ENCODE results near the gene ACER3.
A peak's percentile ranks its signal among the peaks of the same experiment; 100 is the strongest.
"Not testable (repeated sequence)": the region's sequence is repeated elsewhere in the genome, so short reads cannot be mapped to it uniquely, and the experiment has no call there.

Gene ACER3

GRCh38 chr11:76823481-76824028, 37.2 kb upstream of the ACER3 start:
- peaks cover 18% of the 10 kb centered on the region for H3K9me3 Mint-ChIP-seq
- H3K36me3 Mint-ChIP-seq (ENCODE audit: low read depth): peaks cover 7% of the 10 kb centered on the region
- H3K27ac Mint-ChIP-seq: peak overlapping the region; percentile 7 to 61 (median 23)
- no peak overlapping the region for H3K4me3 Mint-ChIP-seq
- H3K27me3 Mint-ChIP-seq (ENCODE audit: low read depth): no peaks in the 10 kb centered on the region
- no peaks in the 10 kb centered on the region for H3K4me1 Mint-ChIP-seq
- TF ChIP-seq CTCF (IDR thresholded peaks at IDR 0.05; ENCODE audit: unreplicated experiment in 3 of 3): no peak

DNA sequence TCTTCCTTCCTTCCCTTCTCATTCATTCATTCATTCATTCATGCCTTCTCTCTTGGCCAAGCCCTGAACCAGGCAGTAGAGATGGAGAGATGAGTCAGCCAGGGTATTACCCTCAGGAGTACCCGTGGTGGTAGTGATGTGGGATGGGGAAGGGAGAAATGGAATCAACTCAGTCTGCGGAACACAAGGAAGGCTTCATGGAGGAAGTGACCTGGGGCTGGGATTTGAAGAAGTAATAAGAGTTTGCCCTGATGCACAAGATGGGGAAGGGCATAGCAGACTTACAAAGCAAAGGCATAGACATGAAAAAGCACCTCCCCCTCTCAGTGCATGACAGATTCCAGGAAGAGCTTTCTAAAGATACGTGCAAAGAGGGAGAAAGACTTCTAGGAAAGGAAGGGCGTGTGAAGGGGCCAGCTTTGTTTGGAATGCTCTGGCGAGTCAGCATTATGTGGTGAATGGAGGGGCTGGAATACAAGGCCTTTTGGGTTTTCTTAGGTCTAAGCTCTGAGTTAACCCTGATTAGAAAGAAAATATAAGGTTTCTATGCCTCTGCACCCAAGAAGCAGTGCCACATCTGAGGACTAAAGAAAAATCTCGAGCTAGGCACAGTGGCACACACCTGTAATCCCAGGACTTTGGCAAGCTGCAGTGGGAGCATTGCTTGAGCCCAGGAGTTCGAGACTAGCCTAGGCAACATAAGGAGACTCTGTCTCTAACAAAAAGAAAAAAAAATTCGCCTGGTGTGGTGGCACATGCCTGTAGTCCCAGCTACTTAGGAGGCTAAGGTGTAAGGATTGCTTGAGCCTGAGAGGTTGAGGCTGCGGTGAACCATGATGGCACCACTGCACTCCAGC, 36.4 kb upstream of the ACER3 start:
- no peaks in the 10 kb centered on the region for H3K27me3 Mint-ChIP-seq (ENCODE audit: low read depth)
- H3K36me3 Mint-ChIP-seq (ENCODE audit: low read depth): peaks cover 7% of the 10 kb centered on the region
- no peak for TF ChIP-seq CTCF (IDR thresholded peaks at IDR 0.05; ENCODE audit: unreplicated experiment in 3 of 3)
- H3K4me3 Mint-ChIP-seq: no peak overlapping the region
- H3K4me1 Mint-ChIP-seq: no peaks in the 10 kb centered on the region
- peak overlapping the region in 1 of 3 experiments; percentile 7 for H3K27ac Mint-ChIP-seq
- H3K9me3 Mint-ChIP-seq: peaks cover 20% of the 10 kb centered on the region

DNA sequence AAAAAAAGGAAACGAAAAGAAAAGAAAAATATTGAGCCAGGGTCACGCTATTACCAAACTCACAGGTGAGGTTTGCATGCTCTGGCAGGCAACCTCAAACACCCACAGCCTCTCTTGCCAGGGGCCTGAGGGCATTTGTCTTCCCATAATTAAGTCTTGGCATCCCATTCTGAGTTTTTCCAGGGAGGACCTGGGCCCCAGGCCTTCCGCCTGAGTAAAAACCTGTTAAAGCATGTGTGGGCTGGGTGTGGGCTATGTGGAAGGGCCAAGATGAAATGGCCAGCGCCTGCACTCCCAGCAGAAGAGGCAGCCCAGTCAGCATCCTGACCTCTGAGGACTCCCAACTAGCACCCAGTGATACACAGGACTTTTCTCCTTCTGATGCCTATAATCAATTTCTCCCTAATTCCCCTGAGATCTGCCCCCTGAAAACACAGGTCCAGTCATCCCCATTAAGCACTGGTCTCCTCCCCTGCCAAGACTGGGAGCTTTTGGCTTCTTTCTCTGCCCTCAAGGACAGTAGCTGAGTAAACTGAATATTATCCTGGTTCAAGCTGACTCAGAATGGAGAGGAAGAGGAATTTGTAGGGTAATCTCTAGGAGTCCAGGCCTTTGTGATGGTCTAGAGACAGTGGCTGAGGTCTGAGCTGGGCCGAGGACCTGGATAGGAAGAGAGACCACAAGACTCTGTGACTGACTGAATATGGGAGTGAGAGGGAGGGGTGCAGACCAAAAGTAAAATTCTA, 35.6 kb upstream of the ACER3 start:
- Mint-ChIP-seq H3K27ac (no peak overlapping the region), H3K4me3 (no peak overlapping the region), H3K36me3 (ENCODE audit: low read depth) (peaks cover 3% of the 10 kb centered on the region), H3K9me3 (peaks cover 13% of the 10 kb centered on the region), H3K27me3 (ENCODE audit: low read depth) (no peaks in the 10 kb centered on the region), H3K4me1 (no peaks in the 10 kb centered on the region)
- no peak for TF ChIP-seq CTCF (IDR thresholded peaks at IDR 0.05; ENCODE audit: unreplicated experiment in 3 of 3)

DNA sequence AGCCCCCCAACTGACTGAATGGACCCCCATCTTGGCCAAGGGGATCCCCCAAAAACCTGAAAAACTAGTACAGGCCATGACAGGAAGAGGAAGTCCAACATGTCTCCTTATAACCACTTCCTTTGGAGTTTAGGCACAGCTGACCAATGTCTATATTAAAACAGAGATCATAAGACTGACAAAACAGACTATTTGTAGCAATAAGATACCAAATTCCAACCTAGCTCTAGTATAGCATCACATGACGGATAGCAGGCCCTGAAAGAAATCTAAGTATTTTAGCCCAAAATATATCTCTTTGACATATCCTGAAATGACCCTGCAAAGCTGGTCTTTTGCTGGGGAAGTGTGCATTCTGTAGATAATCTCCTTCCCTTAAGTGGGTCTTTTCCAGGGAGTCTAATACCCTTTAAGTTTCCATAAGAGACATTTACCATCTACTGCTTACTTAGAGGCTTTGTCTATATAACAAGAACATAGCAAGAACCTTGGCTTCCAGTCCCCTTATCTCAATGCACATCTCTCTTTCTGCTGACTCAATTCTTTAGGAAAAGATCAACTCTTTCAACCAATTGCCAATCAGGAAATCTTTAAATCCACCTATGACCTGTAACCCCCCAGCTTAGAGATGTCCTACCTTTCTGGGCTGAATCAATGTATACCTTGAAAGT, 34.9 kb upstream of the ACER3 start:
- no peak overlapping the region for H3K27ac Mint-ChIP-seq
- H3K27me3 Mint-ChIP-seq (ENCODE audit: low read depth): no peaks in the 10 kb centered on the region
- peaks cover 4% of the 10 kb centered on the region for H3K4me1 Mint-ChIP-seq
- peaks cover 10% of the 10 kb centered on the region for H3K9me3 Mint-ChIP-seq
- no peak overlapping the region for H3K4me3 Mint-ChIP-seq
- H3K36me3 Mint-ChIP-seq (ENCODE audit: low read depth): peaks cover 3% of the 10 kb centered on the region
- TF ChIP-seq CTCF (IDR thresholded peaks at IDR 0.05; ENCODE audit: unreplicated experiment in 3 of 3): no peak

GRCh38 chr11:76826508-76826907, 34.2 kb upstream of the ACER3 start:
- H3K27ac Mint-ChIP-seq; H3K4me3 Mint-ChIP-seq; H3K27me3 Mint-ChIP-seq (ENCODE audit: low read depth); H3K9me3 Mint-ChIP-seq; H3K36me3 Mint-ChIP-seq (ENCODE audit: low read depth); H3K4me1 Mint-ChIP-seq: not testable (repeated sequence)

- H3K9me3 Mint-ChIP-seq; H3K36me3 Mint-ChIP-seq (ENCODE audit: low read depth); H3K4me1 Mint-ChIP-seq: not testable (repeated sequence)
Observed at GRCh38 chr11:76827005-76827404, 33.7 kb upstream of the ACER3 start.

More at GRCh38 chr11:76827005-76827404, 33.7 kb upstream of the ACER3 start:
- not testable (repeated sequence) for H3K4me3 Mint-ChIP-seq; H3K27me3 Mint-ChIP-seq (ENCODE audit: low read depth); H3K27ac Mint-ChIP-seq

Measured in nephron (organoid).